Keratinocyte (primary cell): ENCODE data around the gene PTPN20. TPM values are rescaled to one million over a fixed set of nuclear protein-coding genes. Genes with fewer than 3 reads are reported as not detected.

Experiments used
- DNase-seq: peaks from one replicate; pipeline ENCODE4 v3.0.0-alpha.2; 2011; ENCODE audit warnings: low read depth, missing footprints, low spot score
- FAIRE-seq: peaks from 2 replicates; lab custom pipeline; 2011; peaks lifted over from hg19 to GRCh38; lab: Jason Lieb, UNC
- H2AFZ ChIP-seq: 2 replicates; pipeline ENCODE4 v1.6.0; 2012; ENCODE audit warnings: low read length, control low read depth, inconsistent platforms; ENCODE audit not compliant: control insufficient read depth
- H3K27ac ChIP-seq: 2 replicates; pipeline ENCODE4 v1.5.1; 2011; ENCODE audit warnings: low read length; ENCODE audit not compliant: control insufficient read depth, insufficient read depth
- H3K27me3 ChIP-seq: 3 replicates; pipeline ENCODE4 v1.6.0; 2011; ENCODE audit warnings: low read length; ENCODE audit not compliant: control insufficient read depth, insufficient read depth; ENCODE audit errors: extremely low read depth
- H3K36me3 ChIP-seq, 2 experiments: 2 replicates in 1 of 2; 3 replicates in 1 of 2; pipeline ENCODE4 v1.5.1; 2011; ENCODE audit warnings: low read length in 2 of 2, mild to moderate bottlenecking in 1 of 2; ENCODE audit not compliant: control insufficient read depth in 2 of 2, insufficient read depth in 2 of 2; ENCODE audit errors: extremely low read depth in 1 of 2
- H3K4me1 ChIP-seq: 3 replicates; pipeline ENCODE4 v1.5.1; 2011; ENCODE audit warnings: low read length; ENCODE audit not compliant: control insufficient read depth, insufficient read depth; ENCODE audit errors: extremely low read depth
- H3K4me2 ChIP-seq: 3 replicates; pipeline ENCODE4 v1.6.0; 2011; ENCODE audit warnings: low read depth, low read length; ENCODE audit not compliant: control insufficient read depth, insufficient read depth; ENCODE audit errors: extremely low read depth
- H3K4me3 ChIP-seq, 3 experiments: fragments of 200-600 bp in 1 of 3; sonication (generic) in 1 of 3; 2 replicates in 2 of 3; 3 replicates in 1 of 3; pipeline ENCODE4 v1.5.1; 2011 to 2016; ENCODE audit warnings: low read length in 3 of 3, mild to moderate bottlenecking in 3 of 3, control low read depth in 2 of 3, inconsistent platforms in 1 of 3, low read depth in 1 of 3, mixed read lengths in 1 of 3, mixed run types in 1 of 3, moderate library complexity in 1 of 3; ENCODE audit not compliant: control insufficient read depth in 2 of 3, insufficient read depth in 2 of 3; ENCODE audit errors: extremely low read depth in 1 of 3
- H3K79me2 ChIP-seq: 2 replicates; pipeline ENCODE4 v1.6.0; 2012; ENCODE audit warnings: low read length; ENCODE audit not compliant: control insufficient read depth, insufficient read depth
- H3K9ac ChIP-seq: 3 replicates; pipeline ENCODE4 v1.6.0; 2011; ENCODE audit warnings: low read length; ENCODE audit not compliant: control insufficient read depth, insufficient read depth; ENCODE audit errors: extremely low read depth
- H3K9me1 ChIP-seq: 3 replicates; pipeline ENCODE4 v1.6.0; 2011; ENCODE audit warnings: low read length; ENCODE audit not compliant: control insufficient read depth, insufficient read depth; ENCODE audit errors: extremely low read depth
- H3K9me3 ChIP-seq: 2 replicates; pipeline ENCODE4 v1.5.1; 2012; ENCODE audit warnings: low read depth, low read length; ENCODE audit not compliant: control insufficient read depth
- H4K20me1 ChIP-seq: 3 replicates; pipeline ENCODE4 v1.6.0; 2011; ENCODE audit warnings: low read length; ENCODE audit not compliant: control insufficient read depth, insufficient read depth; ENCODE audit errors: extremely low read depth
- CTCF ChIP-seq, 3 experiments: IDR thresholded peaks in 1 of 3; conservative IDR thresholded peaks in 1 of 3; optimal IDR thresholded peaks in 1 of 3; 2 replicates in 2 of 3; 3 replicates in 1 of 3; pipeline versions ENCODE3 to v1.5.1; 2011; ENCODE audit warnings: low read length in 3 of 3, mild to moderate bottlenecking in 3 of 3, moderate library complexity in 2 of 3, control low read depth in 1 of 3, inconsistent platforms in 1 of 3; ENCODE audit not compliant: insufficient read depth in 2 of 3; ENCODE audit errors: extremely low read depth in 1 of 3
- EZH2 ChIP-seq: IDR thresholded peaks from one replicate; pipeline ENCODE4 v1.6.1; 2012; ENCODE audit warnings: inconsistent platforms, mild to moderate bottlenecking, low read length, moderate library complexity
- dilution Hi-C: fragments of 300-500 bp; cut with MboI; formaldehyde crosslinking; loops from one replicate; pipeline ENCODE4 v1.7.0; 2020; ENCODE audit warnings: low sequenced_read_pairs; ENCODE audit not compliant: extremely low pct_ligation_motif_present
- polyA plus RNA-seq, 5 experiments: library from polyadenylated mRNA; depleted of rRNA in 3 of 5; stranded (reverse) in 3 of 5; stranded (forward) in 1 of 5; unstranded in 1 of 5; fragments of >200 nt; gene quantifications; 1 replicate in 1 of 5; 2 replicates in 3 of 5; 3 replicates in 1 of 5; pipeline versions ENCODE4 v1.2.1 to v1.2.3, GENCODE V29; 2011 to 2012; ENCODE audit warnings: missing spikeins in 2 of 5, low read depth in 1 of 5, low replicate concordance in 1 of 5

Gene PTPN20
- polyA plus RNA-seq, 1 donor (not counting 4 experiments of a cell fraction or from before 2014, with no cell fraction given), result 7.3 TPM

GRCh38 chr10:47038881-47039561 lies 127.8 kb downstream of the PTPN20 start:
- no peaks in the 10 kb centered on the region for H3K4me1 ChIP-seq
- no peak overlapping the region for H3K27ac ChIP-seq
- H3K79me2 ChIP-seq, result no peaks in the 10 kb centered on the region
- H2AFZ ChIP-seq, result no peak overlapping the region
- H3K9ac ChIP-seq, result no peak overlapping the region
- FAIRE-seq (no peak), DNase-seq (no peak)
- H3K4me3 ChIP-seq, result no peak overlapping the region
- H3K27me3 ChIP-seq, result peaks cover 14% of the 10 kb centered on the region
- no peaks in the 10 kb centered on the region for H4K20me1 ChIP-seq
- no peak overlapping the region for H3K4me2 ChIP-seq
- no peak for TF ChIP-seq EZH2
- no peak for TF ChIP-seq CTCF (optimal IDR thresholded peaks at IDR 0.05 in 1 of 3, IDR thresholded peaks at IDR 0.05 in 1 of 3, conservative IDR thresholded peaks at IDR 0.05 in 1 of 3; ENCODE audit: extremely low read depth in 1 of 3, insufficient read depth in 2 of 3, low read length in 3 of 3)
- H3K9me1 ChIP-seq, result no peaks in the 10 kb centered on the region
- dilution Hi-C loops, result no loop called here
- no peaks in the 10 kb centered on the region for H3K9me3 ChIP-seq
- H3K36me3 ChIP-seq, result no peaks in the 10 kb centered on the region

GRCh38 chr10:47039562-47039913 lies 128.3 kb downstream of the PTPN20 start:
- FAIRE-seq, result no peak
- no peak for DNase-seq
- dilution Hi-C loops, result no loop called here

GRCh38 chr10:47040041-47040491 lies 128.8 kb downstream of the PTPN20 start:
- dilution Hi-C loops, result no loop called here
- Histone ChIP-seq H3K4me3 (no peak overlapping the region), H3K27me3 (peaks cover 10% of the 10 kb centered on the region), H3K9ac (no peak overlapping the region), H3K79me2 (no peaks in the 10 kb centered on the region), H3K4me2 (no peak overlapping the region), H3K9me3 (no peaks in the 10 kb centered on the region), H3K4me1 (no peaks in the 10 kb centered on the region), H3K9me1 (no peaks in the 10 kb centered on the region), H2AFZ (no peak overlapping the region), H4K20me1 (no peaks in the 10 kb centered on the region), H3K36me3 (no peaks in the 10 kb centered on the region), H3K27ac (no peak overlapping the region)
- FAIRE-seq, result no peak
- no peak for DNase-seq
- no peak for TF ChIP-seq EZH2
- no peak for TF ChIP-seq CTCF (optimal IDR thresholded peaks at IDR 0.05 in 1 of 3, IDR thresholded peaks at IDR 0.05 in 1 of 3, conservative IDR thresholded peaks at IDR 0.05 in 1 of 3; ENCODE audit: extremely low read depth in 1 of 3, insufficient read depth in 2 of 3, low read length in 3 of 3)

More at GRCh38 chr10:47039562-47039913, 128.3 kb downstream of the PTPN20 start:
- Histone ChIP-seq H4K20me1 (no peaks in the 10 kb centered on the region), H3K27ac (no peak overlapping the region), H3K4me2 (no peak overlapping the region), H3K9me3 (no peaks in the 10 kb centered on the region), H3K4me3 (no peak overlapping the region), H3K27me3 (peaks cover 14% of the 10 kb centered on the region), H3K36me3 (no peaks in the 10 kb centered on the region), H2AFZ (no peak overlapping the region), H3K4me1 (no peaks in the 10 kb centered on the region), H3K79me2 (no peaks in the 10 kb centered on the region), H3K9me1 (no peaks in the 10 kb centered on the region), H3K9ac (no peak overlapping the region)
- no peak for TF ChIP-seq EZH2
